IMR-90 (cell line): ENCODE data around the gene SLC1A1. TPM values are rescaled to one million over a fixed set of nuclear protein-coding genes. Genes with fewer than 3 reads are reported as not detected.

Experiments
- ATAC-seq: fragments of 200-7000 bp; cut with Tn5 transposase; 2 replicates; pipeline ENCODE4 v1.9.1; 2020; ENCODE audit warnings: low read depth, mild to moderate bottlenecking, moderate library complexity
- BruUV-seq: library from RNA; stranded (reverse); fragments of 400-500 nt; replicated peaks from 2 replicates; lab custom pipeline; 2021; lab: Mats Ljungman, UMichigan
- CTCF ChIA-PET: fragments of 300-600 bp; formaldehyde crosslinking; extraction: SDS; loops from one replicate; lab custom pipeline; 2021; ENCODE audit warnings: antibody characterized with exemption; lab: Yijun Ruan, JAX
- POLR2A ChIA-PET: fragments of 300-600 bp; sonication (Branson Sonifier 250); formaldehyde crosslinking; loops from one replicate; lab custom pipeline; 2022; ENCODE audit warnings: antibody characterized with exemption; ENCODE audit not compliant: unreplicated experiment; lab: Charles Lee
- DNase-seq: peaks from one replicate; pipeline ENCODE4 v3.0.0; 2013
- H2AFZ ChIP-seq: replicated peaks from 2 replicates; pipeline ENCODE3; 2013; ENCODE audit warnings: low read length, mild to moderate bottlenecking; ENCODE audit not compliant: poor library complexity
- H2AK5ac ChIP-seq: 2 replicates; pipeline ENCODE4 v1.6.1; 2013; ENCODE audit warnings: low read depth, low read length, inconsistent platforms
- H2AK9ac ChIP-seq: replicated peaks from 2 replicates; pipeline ENCODE3; 2013; ENCODE audit warnings: mild to moderate bottlenecking, low read depth, low read length, moderate library complexity; ENCODE audit not compliant: poor library complexity
- H2BK120ac ChIP-seq: 2 replicates; pipeline ENCODE4 v1.6.1; 2013; ENCODE audit warnings: low read depth, low read length, inconsistent platforms
- H2BK15ac ChIP-seq: 3 replicates; pipeline ENCODE4 v1.6.1; 2013; ENCODE audit warnings: low read depth, low read length, inconsistent platforms
- H2BK20ac ChIP-seq: 2 replicates; pipeline ENCODE4 v1.6.1; 2013; ENCODE audit warnings: low read depth, mild to moderate bottlenecking, inconsistent platforms, low read length, moderate library complexity
- H2BK5ac ChIP-seq: 2 replicates; pipeline ENCODE4 v1.6.1; 2013; ENCODE audit warnings: mild to moderate bottlenecking, low read depth, low read length, inconsistent platforms; ENCODE audit not compliant: poor library complexity, severe bottlenecking
- H3K14ac ChIP-seq: replicated peaks from 2 replicates; pipeline ENCODE4 v1.6.1; 2013; ENCODE audit warnings: low read depth, low read length, inconsistent platforms
- H3K18ac ChIP-seq: 2 replicates; pipeline ENCODE4 v1.6.1; 2013; ENCODE audit warnings: low read depth, low read length, control low read depth
- H3K23ac ChIP-seq: 2 replicates; pipeline ENCODE4 v1.6.1; 2013; ENCODE audit warnings: low read depth, low read length, inconsistent platforms
- H3K27ac ChIP-seq: 2 replicates; pipeline ENCODE4 v1.5.1; 2013; ENCODE audit warnings: mild to moderate bottlenecking, control low read depth, low read length; ENCODE audit not compliant: insufficient read depth
- H3K27me3 ChIP-seq: 2 replicates; pipeline ENCODE4 v1.6.1; 2013; ENCODE audit warnings: low read length; ENCODE audit not compliant: control insufficient read depth, insufficient read depth
- H3K36me3 ChIP-seq: 2 replicates; pipeline ENCODE4 v1.6.1; 2013; ENCODE audit warnings: low read length, mixed read lengths; ENCODE audit not compliant: control insufficient read depth, insufficient read depth
- H3K4ac ChIP-seq: 2 replicates; pipeline ENCODE4 v1.6.1; 2013; ENCODE audit warnings: low read depth, low read length, inconsistent platforms
- H3K4me1 ChIP-seq: 2 replicates; pipeline ENCODE4 v1.6.1; 2013; ENCODE audit warnings: low read length, mixed read lengths; ENCODE audit not compliant: control insufficient read depth, insufficient read depth
- H3K4me2 ChIP-seq: 2 replicates; pipeline ENCODE4 v1.6.1; 2013; ENCODE audit warnings: low read depth, mild to moderate bottlenecking, control low read depth, low read length, moderate library complexity
- H3K4me3 ChIP-seq: 2 replicates; pipeline ENCODE4 v1.5.1; 2013; ENCODE audit warnings: low read depth, mild to moderate bottlenecking, control low read depth, low read length, moderate library complexity; ENCODE audit not compliant: insufficient read depth
- H3K56ac ChIP-seq: 2 replicates; pipeline ENCODE4 v1.6.1; 2013; ENCODE audit warnings: low read length, inconsistent platforms; ENCODE audit not compliant: insufficient read depth; ENCODE audit errors: extremely low read depth
- H3K79me1 ChIP-seq, 2 experiments: 2 replicates each; pipeline ENCODE4 v1.6.1; 2013; ENCODE audit warnings: low read length in 2 of 2, inconsistent platforms in 1 of 2, low read depth in 1 of 2
- H3K9ac ChIP-seq: 2 replicates; pipeline ENCODE4 v1.6.1; 2013; ENCODE audit warnings: low read depth, low read length, control low read depth
- H3K9me1 ChIP-seq: 2 replicates; pipeline ENCODE4 v1.6.1; 2013; ENCODE audit warnings: low read length, inconsistent platforms; ENCODE audit not compliant: insufficient read depth
- H3K9me3 ChIP-seq: 2 replicates; pipeline ENCODE4 v1.6.1; 2013; ENCODE audit warnings: low read length; ENCODE audit not compliant: control insufficient read depth, insufficient read depth
- H4K20me1 ChIP-seq: 2 replicates; pipeline ENCODE4 v1.6.1; 2013; ENCODE audit warnings: low read length, inconsistent platforms; ENCODE audit not compliant: insufficient read depth
- H4K5ac ChIP-seq: 2 replicates; pipeline ENCODE4 v1.6.1; 2013; ENCODE audit warnings: mild to moderate bottlenecking, low read depth, low read length, control low read depth
- H4K8ac ChIP-seq, 2 experiments: 2 replicates each; pipeline ENCODE4 v1.6.1; 2013; ENCODE audit warnings: low read depth in 2 of 2, low read length in 2 of 2, control low read depth in 1 of 2, inconsistent platforms in 1 of 2
- H4K91ac ChIP-seq: 2 replicates; pipeline ENCODE4 v1.6.1; 2013; ENCODE audit warnings: low read depth, low read length, inconsistent platforms; ENCODE audit not compliant: insufficient read depth
- BHLHE40 ChIP-seq: fragments of 150-350 bp; IDR thresholded peaks from 2 replicates; pipeline ENCODE4 v1.6.1; 2016; ENCODE audit warnings: mild to moderate bottlenecking, low read depth, low read length
- CEBPB ChIP-seq: IDR thresholded peaks from 2 replicates; pipeline ENCODE4 v1.6.1; 2012; ENCODE audit warnings: low read depth, low read length, improper control_type of control experiment
- CHD1 ChIP-seq: IDR thresholded peaks from 2 replicates; pipeline ENCODE4 v1.6.1; 2012; ENCODE audit warnings: low read depth, low read length, improper control_type of control experiment
- MAFK ChIP-seq: IDR thresholded peaks from 2 replicates; pipeline ENCODE4 v1.6.1; 2012; ENCODE audit warnings: low read depth, low read length, improper control_type of control experiment
- MAZ ChIP-seq: IDR thresholded peaks from 2 replicates; pipeline ENCODE4 v1.6.1; 2012; ENCODE audit warnings: low read depth, mild to moderate bottlenecking, low read length, improper control_type of control experiment, moderate library complexity, borderline replicate concordance
- MXI1 ChIP-seq: IDR thresholded peaks from 2 replicates; pipeline ENCODE4 v1.6.1; 2012; ENCODE audit warnings: low read depth, mild to moderate bottlenecking, low read length, moderate library complexity, borderline replicate concordance
- NFE2L2 ChIP-seq: fragments of 150-350 bp; IDR thresholded peaks from 2 replicates; pipeline ENCODE4 v1.6.1; 2016; ENCODE audit warnings: low read depth, mild to moderate bottlenecking, low read length
- POLR2A ChIP-seq: IDR thresholded peaks from 2 replicates; pipeline ENCODE4 v1.6.1; 2012; ENCODE audit warnings: mild to moderate bottlenecking, low read depth, low read length
- RAD21 ChIP-seq: IDR thresholded peaks from 2 replicates; pipeline ENCODE4 v1.6.1; 2012; ENCODE audit warnings: low read length, improper control_type of control experiment
- RCOR1 ChIP-seq: IDR thresholded peaks from 2 replicates; pipeline ENCODE4 v1.6.1; 2012; ENCODE audit warnings: mild to moderate bottlenecking, low read length, improper control_type of control experiment; ENCODE audit not compliant: insufficient replicate concordance
- RFX5 ChIP-seq: IDR thresholded peaks from 2 replicates; pipeline ENCODE4 v1.8.0; 2012; ENCODE audit warnings: low read depth, mild to moderate bottlenecking, low read length, moderate library complexity
- WGBS, 2 experiments: methylation state at CpG; one replicate each; pipeline versions ENCODE4 v1.1.5 to v1.1.7; 2013; ENCODE audit warnings: missing lambda C conversion rate in 2 of 2; ENCODE audit not compliant: insufficient read length in 1 of 2; ENCODE audit errors: extremely low coverage in 2 of 2; 5-methylcytosine and 5-hydroxymethylcytosine counted together
- dilution Hi-C: fragments of 300-500 bp; cut with HindIII; formaldehyde crosslinking; loops from one replicate; pipeline ENCODE4 v1.14.3; 2018; ENCODE audit warnings: low sequenced_read_pairs; ENCODE audit not compliant: unreplicated experiment
- in situ Hi-C: fragments of 300-500 bp; cut with MboI; formaldehyde crosslinking; loops from 3 replicates; pipeline ENCODE4 v1.14.3; 2019; ENCODE audit warnings: low sequenced_read_pairs, inconsistent platforms, mixed read lengths
- intact Hi-C: fragments of 100-400 bp; cut with micrococcal nuclease; formaldehyde crosslinking; loops from 2 replicates; pipeline ENCODE4 v1.10.0; 2022
- polyA plus RNA-seq, 3 experiments: library from polyadenylated mRNA; depleted of rRNA; stranded (reverse); fragments of >200 nt; gene quantifications; 2 replicates each; pipeline ENCODE4 v1.2.3, GENCODE V29; 2012; ENCODE audit warnings: low replicate concordance in 1 of 3
- total RNA-seq: library from RNA; depleted of rRNA; stranded (reverse); fragments of >200 nt; gene quantifications from 2 replicates; pipeline ENCODE4 v1.2.3, GENCODE V29; 2012
- TF ChIP-seq, protein P1 (sequence below): conservative IDR thresholded peaks from 2 replicates; pipeline ENCODE4 v1.5.1; 2012; ENCODE audit warnings: mild to moderate bottlenecking, low read depth, low read length, improper control_type of control experiment
- TF ChIP-seq, protein P2 (sequence below): fragments of 150-350 bp; IDR thresholded peaks from 2 replicates; pipeline ENCODE4 v1.6.1; 2017; ENCODE audit warnings: mild to moderate bottlenecking, antibody characterized with exemption, low read length, low read depth
- TF ChIP-seq, protein P3 (sequence below): fragments of 150-350 bp; IDR thresholded peaks from 2 replicates; pipeline ENCODE4 v1.6.1; 2016; ENCODE audit warnings: low read depth, mild to moderate bottlenecking, low read length, moderate library complexity, borderline replicate concordance

SLC1A1 gene
- total and polyA plus RNA-seq, 2 of the 4 experiments (the other 2 are of a cell fraction) = 2.2 to 4.1 TPM

DNA sequence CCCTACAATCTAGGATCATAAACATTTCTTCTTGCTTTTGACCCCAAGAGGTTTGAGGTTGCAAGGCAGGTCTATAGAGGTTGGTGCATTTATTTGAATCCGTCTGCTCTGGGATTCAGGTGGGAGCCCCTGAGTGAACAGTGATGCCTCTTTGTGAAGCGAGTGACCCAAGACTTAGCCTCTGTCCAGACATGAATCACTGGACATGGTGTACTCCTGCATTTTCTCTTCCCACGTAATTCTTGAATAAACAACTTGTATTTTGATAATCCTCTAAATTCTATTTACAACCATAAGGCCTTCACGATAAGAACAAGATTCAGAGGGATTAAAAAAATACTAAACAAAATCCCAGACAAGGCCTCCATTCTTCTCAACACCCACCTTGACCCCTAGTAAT is 104.3 kb downstream of the SLC1A1 start:
- Histone ChIP-seq H3K4ac (no peak overlapping the region), H2AFZ (no peak overlapping the region), H3K14ac (no peak overlapping the region), H4K20me1 (no peaks in the 10 kb centered on the region), H3K9me3 (no peaks in the 10 kb centered on the region), H3K4me1 (peaks cover 7% of the 10 kb centered on the region), H4K8ac (no peak overlapping the region), H3K56ac (no peak overlapping the region), H3K4me2 (no peak overlapping the region), H2BK15ac (no peak overlapping the region), H2BK5ac (no peak overlapping the region), H3K18ac (no peak overlapping the region), H3K9me1 (peaks cover 3% of the 10 kb centered on the region; the same call in 1 of the 2 replicates), H3K9ac (no peak overlapping the region), H3K4me3 (no peak overlapping the region), H2BK20ac (no peak overlapping the region), H2AK5ac (no peak overlapping the region), H3K23ac (no peak overlapping the region), H4K91ac (no peak overlapping the region), H3K79me1 (no peaks in the 10 kb centered on the region), H3K36me3 (no peaks in the 10 kb centered on the region), H2AK9ac (no peak overlapping the region), H3K27ac (no peak overlapping the region), H2BK120ac (no peak overlapping the region), H4K5ac (no peak overlapping the region), H3K27me3 (peaks cover 2% of the 10 kb centered on the region; the same call in 1 of the 2 replicates)
- ChIA-PET POLR2A (no interaction called here), CTCF (no interaction called here)
- dilution Hi-C loops = no loop called here
- in situ Hi-C loops = no loop called here
- intact Hi-C loops = no loop called here
- ATAC-seq (no peak), DNase-seq (no peak)
- BruUV-seq = no TSS peak
- no CpG with 5 or more reads among the region's 4 CpGs for WGBS, 2 experiments
- TF ChIP-seq, protein P1, sequence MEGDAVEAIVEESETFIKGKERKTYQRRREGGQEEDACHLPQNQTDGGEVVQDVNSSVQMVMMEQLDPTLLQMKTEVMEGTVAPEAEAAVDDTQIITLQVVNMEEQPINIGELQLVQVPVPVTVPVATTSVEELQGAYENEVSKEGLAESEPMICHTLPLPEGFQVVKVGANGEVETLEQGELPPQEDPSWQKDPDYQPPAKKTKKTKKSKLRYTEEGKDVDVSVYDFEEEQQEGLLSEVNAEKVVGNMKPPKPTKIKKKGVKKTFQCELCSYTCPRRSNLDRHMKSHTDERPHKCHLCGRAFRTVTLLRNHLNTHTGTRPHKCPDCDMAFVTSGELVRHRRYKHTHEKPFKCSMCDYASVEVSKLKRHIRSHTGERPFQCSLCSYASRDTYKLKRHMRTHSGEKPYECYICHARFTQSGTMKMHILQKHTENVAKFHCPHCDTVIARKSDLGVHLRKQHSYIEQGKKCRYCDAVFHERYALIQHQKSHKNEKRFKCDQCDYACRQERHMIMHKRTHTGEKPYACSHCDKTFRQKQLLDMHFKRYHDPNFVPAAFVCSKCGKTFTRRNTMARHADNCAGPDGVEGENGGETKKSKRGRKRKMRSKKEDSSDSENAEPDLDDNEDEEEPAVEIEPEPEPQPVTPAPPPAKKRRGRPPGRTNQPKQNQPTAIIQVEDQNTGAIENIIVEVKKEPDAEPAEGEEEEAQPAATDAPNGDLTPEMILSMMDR = no peak
- TF ChIP-seq MAZ (no peak), MXI1 (no peak), RFX5 (no peak), NFE2L2 (no peak), RCOR1 (no peak), BHLHE40 (no peak), CHD1 (no peak), CEBPB (no peak), POLR2A (no peak), MAFK (no peak), RAD21 (no peak)
- TF ChIP-seq, protein P2, sequence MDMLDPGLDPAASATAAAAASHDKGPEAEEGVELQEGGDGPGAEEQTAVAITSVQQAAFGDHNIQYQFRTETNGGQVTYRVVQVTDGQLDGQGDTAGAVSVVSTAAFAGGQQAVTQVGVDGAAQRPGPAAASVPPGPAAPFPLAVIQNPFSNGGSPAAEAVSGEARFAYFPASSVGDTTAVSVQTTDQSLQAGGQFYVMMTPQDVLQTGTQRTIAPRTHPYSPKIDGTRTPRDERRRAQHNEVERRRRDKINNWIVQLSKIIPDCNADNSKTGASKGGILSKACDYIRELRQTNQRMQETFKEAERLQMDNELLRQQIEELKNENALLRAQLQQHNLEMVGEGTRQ = no peak
- TF ChIP-seq, protein P3, sequence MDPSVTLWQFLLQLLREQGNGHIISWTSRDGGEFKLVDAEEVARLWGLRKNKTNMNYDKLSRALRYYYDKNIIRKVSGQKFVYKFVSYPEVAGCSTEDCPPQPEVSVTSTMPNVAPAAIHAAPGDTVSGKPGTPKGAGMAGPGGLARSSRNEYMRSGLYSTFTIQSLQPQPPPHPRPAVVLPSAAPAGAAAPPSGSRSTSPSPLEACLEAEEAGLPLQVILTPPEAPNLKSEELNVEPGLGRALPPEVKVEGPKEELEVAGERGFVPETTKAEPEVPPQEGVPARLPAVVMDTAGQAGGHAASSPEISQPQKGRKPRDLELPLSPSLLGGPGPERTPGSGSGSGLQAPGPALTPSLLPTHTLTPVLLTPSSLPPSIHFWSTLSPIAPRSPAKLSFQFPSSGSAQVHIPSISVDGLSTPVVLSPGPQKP = no peak
